Activated B cell treated with CpG ODN at 0.5 μM for 24 hours (primary cell): ENCODE measurements around the gene ATP5IF1. TPM values are rescaled to one million over a fixed set of nuclear protein-coding genes. Genes with fewer than 3 reads are reported as not detected.

Experiments used
- ATAC-seq: fragments of 200-7000 bp; cut with Tn5 transposase; one replicate; pipeline ENCODE4 v1.10.0; 2021; ENCODE audit warnings: low read depth, mild to moderate bottlenecking, moderate library complexity
- CTCF ChIA-PET: fragments of 350-600 bp; sonication (Branson Sonifier 250); formaldehyde crosslinking; loops from one replicate; lab custom pipeline; 2021; ENCODE audit warnings: antibody characterized with exemption; lab: Charles Lee
- POLR2A ChIA-PET: fragments of 350-600 bp; sonication (Branson Sonifier 250); formaldehyde crosslinking; loops from one replicate; lab custom pipeline; 2021; ENCODE audit warnings: antibody characterized with exemption; lab: Charles Lee
- DNase-seq: peaks from one replicate; pipeline ENCODE4 v3.0.0; 2022
- H3K27ac Mint-ChIP-seq: one replicate; pipeline ENCODE4 v1.8.0; 2020; ENCODE audit warnings: mixed read lengths
- H3K27me3 Mint-ChIP-seq: one replicate; pipeline ENCODE4 v1.8.0; 2021; ENCODE audit warnings: mixed read lengths
- H3K36me3 Mint-ChIP-seq: one replicate; pipeline ENCODE4 v1.8.0; 2021; ENCODE audit warnings: low read depth, mixed read lengths
- H3K4me1 Mint-ChIP-seq: one replicate; pipeline ENCODE4 v1.8.0; 2021; ENCODE audit warnings: mixed read lengths
- H3K4me3 Mint-ChIP-seq: one replicate; pipeline ENCODE4 v1.8.0; 2020; ENCODE audit warnings: mild to moderate bottlenecking, mixed read lengths
- H3K9me3 Mint-ChIP-seq: one replicate; pipeline ENCODE4 v1.8.0; 2020; ENCODE audit warnings: mixed read lengths
- CTCF ChIP-seq: fragments of 200-600 bp; IDR thresholded peaks from one replicate; pipeline ENCODE4 v1.8.0; 2022; ENCODE audit warnings: antibody characterized with exemption, mild to moderate bottlenecking
- intact Hi-C: fragments of 100-400 bp; cut with micrococcal nuclease; formaldehyde crosslinking; loops from one replicate; pipeline ENCODE4 v1.15.1; 2024
- total RNA-seq: library from RNA; stranded (reverse); gene quantifications from 2 replicates; pipeline ENCODE4 v1.2.3, GENCODE V29; 2022

Gene ATP5IF1
- total RNA-seq: 87.0 and 104 TPM in 2 replicates

GRCh38 chr1:28235755-28236655, at the start of gene ATP5IF1:
TSS of gene ATP5IF1 (plus strand) at chr1:28236124. CDS start at chr1:28236184, 60 bp downstream.
- no peak for TF ChIP-seq CTCF
- Mint-ChIP-seq H3K27me3 (no peaks in the 10 kb centered on the region), H3K9me3 (no peaks in the 10 kb centered on the region), H3K4me1 (peaks cover 27% of the 10 kb centered on the region), H3K27ac (no peak within 1 kb of the TSS), H3K36me3 (peaks cover 15% of the 10 kb centered on the region), H3K4me3 (no peak within 1 kb of the TSS)
- intact Hi-C loops: loop anchor here (1.0 to 5.0 kb wide), 2 partner anchors 11 to 979 kb away; no protein-coding TSS in a partner anchor
- DNase-seq: peak; percentile 82
- peak; percentile 95 for ATAC-seq
- ChIA-PET POLR2A (interaction anchor here (0.5 to 7.9 kb wide), 19 partner anchors 11 to 888 kb away, joined by 3 to 171 read pairs (median 3); partner anchors contain the start of genes EYA3, MED18, PHACTR4 and PPP1R8), CTCF (interaction anchor here (1.0 to 2.2 kb wide), 5 partner anchors 11 to 145 kb away, joined by 3 to 14 read pairs (median 4); no protein-coding TSS in a partner anchor)

GRCh38 chr1:28190337-28190979, 45.5 kb upstream of the ATP5IF1 start:
- no peak for ATAC-seq

GRCh38 chr1:28190996-28191645, 44.8 kb upstream of the ATP5IF1 start:
- Mint-ChIP-seq H3K36me3 (peaks cover 3% of the 10 kb centered on the region), H3K27ac (no peak overlapping the region), H3K9me3 (no peaks in the 10 kb centered on the region), H3K4me1 (no peaks in the 10 kb centered on the region), H3K4me3 (no peak overlapping the region), H3K27me3 (no peaks in the 10 kb centered on the region)
- no peak for ATAC-seq
- DNase-seq: no peak
- TF ChIP-seq CTCF: no peak
- intact Hi-C loops: no loop called here
- ChIA-PET POLR2A (interaction anchor here (0.5 kb wide), 1 partner anchor 229 kb away, joined by 3 read pairs; no protein-coding TSS in a partner anchor), CTCF (no interaction called here)

More at GRCh38 chr1:28190337-28190979, 45.5 kb upstream of the ATP5IF1 start:
- Mint-ChIP-seq H3K9me3 (no peaks in the 10 kb centered on the region), H3K27ac (no peak overlapping the region), H3K4me3 (no peak overlapping the region), H3K36me3 (peaks cover 3% of the 10 kb centered on the region), H3K27me3 (no peaks in the 10 kb centered on the region), H3K4me1 (no peaks in the 10 kb centered on the region)
- POLR2A ChIA-PET: interaction anchor here (0.5 kb wide), 1 partner anchor 228 kb away, joined by 3 read pairs; no protein-coding TSS in a partner anchor
- TF ChIP-seq CTCF: no peak
- no peak for DNase-seq
- intact Hi-C loops: no loop called here
- CTCF ChIA-PET: no interaction called here

GRCh38 chr1:28193701-28194161, 42.2 kb upstream of the ATP5IF1 start:
- no peak for TF ChIP-seq CTCF
- H3K36me3 Mint-ChIP-seq: peaks cover 20% of the 10 kb centered on the region
- ChIA-PET POLR2A (no interaction called here), CTCF (no interaction called here)
- intact Hi-C loops: no loop called here
- peaks cover 2% of the 10 kb centered on the region for H3K4me1 Mint-ChIP-seq
- ATAC-seq (no peak), DNase-seq (no peak)
- no peak overlapping the region for H3K27ac Mint-ChIP-seq
- no peaks in the 10 kb centered on the region for H3K9me3 Mint-ChIP-seq
- H3K4me3 Mint-ChIP-seq: no peak overlapping the region
- H3K27me3 Mint-ChIP-seq: no peaks in the 10 kb centered on the region
